Activated gamma-delta T cell treated with anti-CD3 and anti-CD28 coated beads, Interleukin-2, amount 50 U/mL, for 16 hours (primary cell): ENCODE data around the gene HSPD1.
A peak's percentile ranks its signal among the peaks of the same experiment; 100 is the strongest.
"Not testable (repeated sequence)": the region's sequence is repeated elsewhere in the genome, so short reads cannot be mapped to it uniquely, and the experiment has no call there.

ENCODE experiments used
- DNase-seq: peaks from one replicate; pipeline ENCODE4 v3.0.0-alpha.2; 2020; ENCODE audit warnings: low read depth

Gene HSPD1

GRCh38 chr2:197496695-197497094 is 2.9 kb downstream of the HSPD1 start:
- DNase-seq: no peak

- DNase-seq: no peak
These were observed 4.1 kb downstream of the HSPD1 start for GRCh38 chr2:197495433-197496134.

- DNase-seq: no peak
These were observed 12.3 kb downstream of the HSPD1 start for GRCh38 chr2:197487385-197487784.

- no peak for DNase-seq
These were observed 13.5 kb downstream of the HSPD1 start for GRCh38 chr2:197486175-197486574.

GRCh38 chr2:197484248-197484647 is 15.4 kb downstream of the HSPD1 start:
- DNase-seq: not testable (repeated sequence)

GRCh38 chr2:197480165-197481036 is 19.2 kb downstream of the HSPD1 start:
- DNase-seq: no peak

- no peak for DNase-seq
These were observed 21.8 kb downstream of the HSPD1 start for GRCh38 chr2:197477797-197478196.

GRCh38 chr2:197472166-197472565 is 27.5 kb downstream of the HSPD1 start:
- DNase-seq: no peak

- DNase-seq: no peak
These were observed 35.5 kb downstream of the HSPD1 start for GRCh38 chr2:197464175-197464574.

GRCh38 chr2:197461057-197461456 is 38.6 kb downstream of the HSPD1 start:
- DNase-seq: no peak

GRCh38 chr2:197460649-197461048 is 39.0 kb downstream of the HSPD1 start:
- no peak for DNase-seq

GRCh38 chr2:197455428-197455827 is 44.2 kb downstream of the HSPD1 start:
- no peak for DNase-seq

GRCh38 chr2:197454923-197455322 is 44.7 kb downstream of the HSPD1 start:
- DNase-seq: no peak

- DNase-seq: no peak
These were observed 45.7 kb downstream of the HSPD1 start for GRCh38 chr2:197453914-197454398.

GRCh38 chr2:197453123-197453913 is 46.3 kb downstream of the HSPD1 start, which contains the start of gene COQ10B:
Gene COQ10B, plus strand, starts transcription at chr2:197453552. Its CDS starts 9 bp downstream, at chr2:197453561.
- DNase-seq: peak; percentile 97

- no peak for DNase-seq
These were observed 46.9 kb downstream of the HSPD1 start for GRCh38 chr2:197452754-197453122.

- not testable (repeated sequence) for DNase-seq
These were observed 48.7 kb downstream of the HSPD1 start for GRCh38 chr2:197450935-197451358.

GRCh38 chr2:197450465-197450864 is 49.2 kb downstream of the HSPD1 start:
- DNase-seq: no peak

- DNase-seq: no peak
These were observed 52.8 kb downstream of the HSPD1 start for GRCh38 chr2:197446844-197447243.

- DNase-seq: no peak
These were observed 53.9 kb downstream of the HSPD1 start for GRCh38 chr2:197445746-197446145.

- DNase-seq: no peak
These were observed 56.8 kb downstream of the HSPD1 start for GRCh38 chr2:197442857-197443256.

- no peak for DNase-seq
These were observed 62.3 kb downstream of the HSPD1 start for GRCh38 chr2:197437380-197437779.
